Astrocyte (in vitro differentiated cells and primary cell): ENCODE data around the gene PDE7B.

Source experiments
- EZH2 ChIP-seq: IDR thresholded peaks from 2 replicates; pipeline ENCODE4 v1.6.1; 2012; ENCODE audit warnings: mild to moderate bottlenecking, low read length, inconsistent platforms; ENCODE audit not compliant: insufficient read depth
- TF ChIP-seq, protein P1 (sequence below): IDR thresholded peaks from 2 replicates; pipeline ENCODE4 v1.5.1; 2011; ENCODE audit warnings: low read depth, mild to moderate bottlenecking, inconsistent platforms, low read length, moderate library complexity; ENCODE audit not compliant: insufficient read depth

DNA sequence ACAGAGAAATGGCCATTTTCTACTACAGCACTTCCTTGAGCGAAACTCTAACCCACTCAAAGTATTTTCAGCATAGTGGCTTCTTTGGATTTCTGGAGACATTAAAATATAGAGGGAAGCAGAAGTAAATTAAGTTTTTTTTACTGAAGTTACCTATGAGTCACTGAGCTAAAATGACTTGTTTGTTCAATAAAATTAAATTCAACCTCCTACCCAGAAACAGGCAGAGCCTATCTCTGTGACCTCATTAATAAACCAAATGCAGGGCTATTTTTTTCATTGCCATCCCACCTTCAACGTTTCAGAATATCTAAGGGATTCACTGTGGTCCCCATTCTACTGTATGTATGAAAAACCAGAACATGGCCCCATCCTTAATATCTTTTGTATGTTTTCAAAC lies 265.6 kb downstream of the PDE7B start:
- TF ChIP-seq, protein P1, sequence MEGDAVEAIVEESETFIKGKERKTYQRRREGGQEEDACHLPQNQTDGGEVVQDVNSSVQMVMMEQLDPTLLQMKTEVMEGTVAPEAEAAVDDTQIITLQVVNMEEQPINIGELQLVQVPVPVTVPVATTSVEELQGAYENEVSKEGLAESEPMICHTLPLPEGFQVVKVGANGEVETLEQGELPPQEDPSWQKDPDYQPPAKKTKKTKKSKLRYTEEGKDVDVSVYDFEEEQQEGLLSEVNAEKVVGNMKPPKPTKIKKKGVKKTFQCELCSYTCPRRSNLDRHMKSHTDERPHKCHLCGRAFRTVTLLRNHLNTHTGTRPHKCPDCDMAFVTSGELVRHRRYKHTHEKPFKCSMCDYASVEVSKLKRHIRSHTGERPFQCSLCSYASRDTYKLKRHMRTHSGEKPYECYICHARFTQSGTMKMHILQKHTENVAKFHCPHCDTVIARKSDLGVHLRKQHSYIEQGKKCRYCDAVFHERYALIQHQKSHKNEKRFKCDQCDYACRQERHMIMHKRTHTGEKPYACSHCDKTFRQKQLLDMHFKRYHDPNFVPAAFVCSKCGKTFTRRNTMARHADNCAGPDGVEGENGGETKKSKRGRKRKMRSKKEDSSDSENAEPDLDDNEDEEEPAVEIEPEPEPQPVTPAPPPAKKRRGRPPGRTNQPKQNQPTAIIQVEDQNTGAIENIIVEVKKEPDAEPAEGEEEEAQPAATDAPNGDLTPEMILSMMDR, result no peak
- TF ChIP-seq EZH2, result no peak
